Endothelial cell of umbilical vein (primary cell): ENCODE results near the gene IL24. TPM values are rescaled to one million over a fixed set of nuclear protein-coding genes. Genes with fewer than 3 reads are reported as not detected.

ENCODE experiments used
- BruUV-seq: library from RNA; stranded (reverse); fragments of 400-500 nt; replicated peaks from 2 replicates; lab custom pipeline; 2021; lab: Mats Ljungman, UMichigan
- CTCF ChIA-PET: fragments of 300-600, 350-600 bp; sonication (Branson Sonifier 250); formaldehyde crosslinking; loops from one replicate; lab custom pipeline; 2021; ENCODE audit warnings: antibody characterized with exemption, inconsistent platforms; lab: Charles Lee
- POLR2A ChIA-PET: fragments of 300-600, 350-600 bp; sonication (Branson Sonifier 250); formaldehyde crosslinking; loops from one replicate; lab custom pipeline; 2021; ENCODE audit warnings: antibody characterized with exemption, inconsistent platforms; lab: Charles Lee
- DNase-seq: peaks from one replicate; pipeline ENCODE4 v3.0.0-alpha.2; 2011; ENCODE audit warnings: low read depth, low spot score
- FAIRE-seq: peaks from 2 replicates; lab custom pipeline; 2011; peaks lifted over from hg19 to GRCh38; lab: Jason Lieb, UNC
- H2AFZ ChIP-seq: 2 replicates; pipeline ENCODE4 v1.6.0; 2012; ENCODE audit warnings: low read depth, low read length, control low read depth, inconsistent platforms
- H3K27ac ChIP-seq: 2 replicates; pipeline ENCODE4 v1.5.1; 2011; ENCODE audit warnings: low read depth, mild to moderate bottlenecking, control low read depth, low read length, moderate library complexity; ENCODE audit not compliant: insufficient read depth
- H3K27me3 ChIP-seq, 2 experiments: 2 replicates each; pipeline versions ENCODE4 v1.6.0 to v1.6.1; 2011; ENCODE audit warnings: low read length in 2 of 2, mixed read lengths in 1 of 2; ENCODE audit not compliant: control insufficient read depth in 2 of 2, insufficient read depth in 2 of 2
- H3K36me3 ChIP-seq, 2 experiments: 2 replicates in 1 of 2; 3 replicates in 1 of 2; pipeline ENCODE4 v1.5.1; 2011; ENCODE audit warnings: low read length in 2 of 2, mild to moderate bottlenecking in 1 of 2, moderate library complexity in 1 of 2; ENCODE audit not compliant: control insufficient read depth in 2 of 2, insufficient read depth in 2 of 2; ENCODE audit errors: extremely low read depth in 1 of 2
- H3K4me1 ChIP-seq: 3 replicates; pipeline ENCODE4 v1.5.1; 2011; ENCODE audit warnings: mild to moderate bottlenecking, low read length; ENCODE audit not compliant: control insufficient read depth, insufficient read depth; ENCODE audit errors: extremely low read depth
- H3K4me2 ChIP-seq: 2 replicates; pipeline ENCODE4 v1.6.1; 2011; ENCODE audit warnings: low read length, control low read depth, mixed read lengths; ENCODE audit not compliant: insufficient read depth
- H3K4me3 ChIP-seq, 3 experiments: fragments of 200-600 bp in 1 of 3; sonication (generic), shearing (Covaris generic) in 1 of 3; replicated peaks in 1 of 3; 2 replicates each; pipeline ENCODE4 v1.5.1; 2011 to 2016; ENCODE audit warnings: control low read depth in 3 of 3, low read length in 3 of 3, mild to moderate bottlenecking in 2 of 3, inconsistent platforms in 1 of 3, low read depth in 1 of 3, moderate library complexity in 1 of 3; ENCODE audit not compliant: insufficient read depth in 1 of 3
- H3K79me2 ChIP-seq: 2 replicates; pipeline ENCODE4 v1.6.0; 2012; ENCODE audit warnings: low read length, inconsistent platforms; ENCODE audit not compliant: control insufficient read depth, insufficient read depth
- H3K9ac ChIP-seq: replicated peaks from 2 replicates; pipeline ENCODE3; 2011; ENCODE audit warnings: low read length, control low read depth; ENCODE audit not compliant: insufficient read depth; ENCODE audit errors: extremely low read depth
- H3K9me1 ChIP-seq: replicated peaks from 3 replicates; pipeline ENCODE4 v1.6.0; 2011; ENCODE audit warnings: mild to moderate bottlenecking, low read length; ENCODE audit not compliant: control insufficient read depth, insufficient read depth; ENCODE audit errors: extremely low read depth
- H3K9me3 ChIP-seq: replicated peaks from 2 replicates; pipeline ENCODE4 v1.5.1; 2012; ENCODE audit warnings: low read length, inconsistent platforms; ENCODE audit not compliant: control insufficient read depth, insufficient read depth
- H4K20me1 ChIP-seq: replicated peaks from 2 replicates; pipeline ENCODE3; 2011; ENCODE audit warnings: mild to moderate bottlenecking, low read length; ENCODE audit not compliant: control insufficient read depth, insufficient read depth; ENCODE audit errors: extremely low read depth
- CTCF ChIP-seq, 2 donors: IDR thresholded peaks; 1 replicate in 1 of 2; 2 replicates in 1 of 2; pipeline ENCODE4 v1.5.1; 2011; ENCODE audit warnings: low read length in 2 of 2, mild to moderate bottlenecking in 2 of 2, moderate library complexity in 2 of 2, control low read depth in 1 of 2, inconsistent platforms in 1 of 2, low read depth in 1 of 2; ENCODE audit not compliant: insufficient read depth in 1 of 2; ENCODE audit errors: extremely low read depth in 1 of 2
- EZH2 ChIP-seq: IDR thresholded peaks from 2 replicates; pipeline ENCODE4 v1.6.1; 2012; ENCODE audit warnings: borderline replicate concordance, low read depth, mild to moderate bottlenecking, moderate library complexity, low read length, inconsistent platforms; ENCODE audit not compliant: severe bottlenecking
- FOS ChIP-seq: IDR thresholded peaks from 2 replicates; pipeline ENCODE4 v1.6.1; 2011; ENCODE audit warnings: mild to moderate bottlenecking, low read length, moderate library complexity, borderline replicate concordance; ENCODE audit not compliant: insufficient read depth
- GATA2 ChIP-seq: IDR thresholded peaks from 2 replicates; pipeline ENCODE4 v1.7.0; 2011; ENCODE audit warnings: low read depth, mild to moderate bottlenecking, moderate library complexity, mixed read lengths, low read length; ENCODE audit not compliant: insufficient read length, insufficient read depth
- MYC ChIP-seq: IDR thresholded peaks from one replicate; pipeline ENCODE4 v1.6.1; 2011; ENCODE audit warnings: mild to moderate bottlenecking, low read depth, low read length
- POLR2A ChIP-seq: IDR thresholded peaks from 2 replicates; pipeline ENCODE4 v1.6.1; 2012; ENCODE audit warnings: low read depth, mild to moderate bottlenecking, control low read depth, low read length
- POLR2AphosphoS5 ChIP-seq: IDR thresholded peaks from 2 replicates; pipeline ENCODE4 v1.6.1; 2012; ENCODE audit warnings: low read depth, mild to moderate bottlenecking, control low read depth, low read length, moderate library complexity; ENCODE audit not compliant: insufficient read depth
- dilution Hi-C: fragments of 300-500 bp; cut with MboI; formaldehyde crosslinking; loops from one replicate; pipeline ENCODE4 v1.15.0; 2019; ENCODE audit warnings: low sequenced_read_pairs; ENCODE audit not compliant: extremely low pct_ligation_motif_present
- intact Hi-C: fragments of 100-400 bp; cut with micrococcal nuclease; formaldehyde crosslinking; loops from one replicate; pipeline ENCODE4 v1.10.0; 2022
- polyA plus RNA-seq, 4 experiments: library from polyadenylated mRNA; depleted of rRNA in 3 of 4; stranded (reverse) in 3 of 4; unstranded in 1 of 4; fragments of >200 nt; gene quantifications; 2 replicates each; pipeline versions ENCODE4 v1.2.1 to v1.2.3, GENCODE V29; 2011 to 2012; ENCODE audit warnings: missing spikeins in 1 of 4
- total RNA-seq: library from RNA; stranded (reverse); gene quantifications from 2 replicates; pipeline ENCODE4 v1.2.3, GENCODE V29; 2021
- TF ChIP-seq, protein P1 (sequence below): IDR thresholded peaks from 2 replicates; pipeline ENCODE4 v1.6.1; 2011; ENCODE audit not compliant: insufficient read depth, insufficient read length

Gene IL24
- total and polyA plus RNA-seq, 2 donors (not counting 3 experiments of a cell fraction or from before 2014, with no cell fraction given) = not detected

DNA sequence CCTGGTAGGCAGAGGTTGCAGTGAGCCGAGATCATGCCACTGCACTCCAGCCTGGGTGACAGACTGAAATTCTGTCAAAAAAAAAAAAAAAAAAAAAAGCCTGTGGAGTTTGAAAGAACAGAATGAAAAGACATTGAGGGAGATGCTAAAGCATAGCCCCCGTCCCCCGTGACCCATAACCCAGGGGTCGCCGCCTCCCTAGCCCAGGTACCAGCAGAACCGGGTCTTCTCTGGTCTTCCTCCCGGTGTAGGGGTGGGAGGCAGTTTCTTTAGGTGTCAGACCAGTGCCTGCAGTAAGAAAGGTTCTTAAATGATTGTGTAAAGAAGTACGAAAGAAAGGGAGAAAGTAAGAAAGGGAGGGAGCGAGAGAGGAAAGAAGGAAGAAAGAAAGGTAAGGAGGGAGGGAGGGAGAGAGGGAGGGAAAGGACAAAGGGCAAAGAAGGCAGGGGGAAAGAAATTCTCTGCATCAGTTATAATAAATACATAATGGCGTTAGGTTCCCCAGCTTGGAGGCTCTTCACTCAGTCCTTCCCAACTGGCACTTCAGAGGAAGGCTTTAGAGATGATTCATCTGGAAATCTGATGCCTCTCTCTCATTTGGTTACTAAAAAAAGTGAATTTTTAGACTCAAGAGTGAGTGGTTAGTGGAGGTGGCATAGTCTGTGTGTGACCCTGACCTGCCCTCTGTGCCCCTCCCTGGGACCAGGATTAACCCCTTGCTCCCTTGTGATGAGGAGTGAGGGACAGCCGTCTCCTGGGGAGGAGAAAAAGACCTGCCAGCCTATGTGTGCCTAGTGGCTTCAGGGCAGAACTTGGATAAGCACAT is 1.1 kb downstream of the IL24 start:
- Histone ChIP-seq H3K9me3 (no peaks in the 10 kb centered on the region), H3K27me3 (peaks cover 3 to 5% of the 10 kb centered on the region in 2 experiments), H3K9me1 (no peaks in the 10 kb centered on the region), H3K79me2 (no peaks in the 10 kb centered on the region), H4K20me1 (no peaks in the 10 kb centered on the region), H3K36me3 (no peaks in the 10 kb centered on the region), H3K9ac (no peak overlapping the region), H3K4me1 (no peaks in the 10 kb centered on the region), H2AFZ (no peak overlapping the region), H3K4me3 (no peak overlapping the region), H3K4me2 (no peak overlapping the region), H3K27ac (no peak overlapping the region)
- CTCF ChIA-PET = no interaction called here
- dilution Hi-C loops (no loop called here), intact Hi-C loops (no loop called here)
- POLR2A ChIA-PET = no interaction called here
- DNase-seq = no peak
- TF ChIP-seq CTCF (IDR thresholded peaks at IDR 0.05; ENCODE audit: extremely low read depth in 1 of 2, insufficient read depth in 1 of 2, low read depth in 1 of 2, low read length in 2 of 2) = no peak
- no peak for FAIRE-seq
- no TSS peak for BruUV-seq

- CTCF ChIA-PET = interaction anchor here (4.2 kb wide), 1 partner anchor 13 kb away, joined by 21 read pairs; no protein-coding TSS in a partner anchor
- Histone ChIP-seq H3K4me1 (no peaks in the 10 kb centered on the region), H2AFZ (no peak overlapping the region), H3K36me3 (no peaks in the 10 kb centered on the region), H3K79me2 (no peaks in the 10 kb centered on the region), H3K4me3 (no peak overlapping the region), H3K9ac (no peak overlapping the region), H3K27me3 (peaks cover 3 to 5% of the 10 kb centered on the region in 2 experiments), H3K27ac (no peak overlapping the region), H3K4me2 (no peak overlapping the region), H3K9me1 (no peaks in the 10 kb centered on the region), H3K9me3 (no peaks in the 10 kb centered on the region), H4K20me1 (no peaks in the 10 kb centered on the region)
- intact Hi-C loops (no loop called here), dilution Hi-C loops (no loop called here)
- POLR2A ChIA-PET = no interaction called here
- no TSS peak for BruUV-seq
- FAIRE-seq (no peak), DNase-seq (no peak)
- TF ChIP-seq POLR2A (no peak), GATA2 (no peak), FOS (no peak), EZH2 (no peak), CTCF (IDR thresholded peaks at IDR 0.05; ENCODE audit: extremely low read depth in 1 of 2, insufficient read depth in 1 of 2, low read depth in 1 of 2, low read length in 2 of 2) (no peak), POLR2AphosphoS5 (no peak), MYC (no peak)
- TF ChIP-seq, protein P1, sequence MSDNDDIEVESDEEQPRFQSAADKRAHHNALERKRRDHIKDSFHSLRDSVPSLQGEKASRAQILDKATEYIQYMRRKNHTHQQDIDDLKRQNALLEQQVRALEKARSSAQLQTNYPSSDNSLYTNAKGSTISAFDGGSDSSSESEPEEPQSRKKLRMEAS = no peak
Observed at GRCh38 chr1:206898915-206899431, 1.7 kb downstream of the IL24 start.
